ENCODE measurements around the gene P2RX7.
"Not testable (repeated sequence)": the region's sequence is repeated elsewhere in the genome, so short reads cannot be mapped to it uniquely, and the experiment has no call there.

P2RX7 gene

DNA sequence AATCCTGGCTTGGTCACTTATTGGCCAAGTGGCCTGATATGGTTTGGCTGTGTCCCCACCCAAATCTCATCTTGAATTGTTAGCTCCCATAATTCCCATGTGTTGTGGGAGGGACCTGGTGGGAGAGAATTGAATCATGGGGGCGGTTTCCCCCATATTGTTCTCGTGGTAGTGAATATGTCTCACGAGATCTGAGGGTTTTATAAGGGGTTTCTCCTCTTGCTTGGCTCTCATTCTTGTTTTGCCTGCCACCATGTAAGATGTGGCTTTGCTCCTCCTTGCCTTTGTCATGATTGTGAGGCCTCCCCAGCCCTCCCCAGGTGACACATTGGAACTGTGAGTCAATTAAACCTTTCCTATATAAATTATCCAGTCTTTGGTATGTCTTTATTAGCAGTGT, 58.5 kb downstream of the P2RX7 start:
- FAIRE-seq (no peak), DNase-seq (ENCODE audit: insufficient read length, low spot score) (no peak)
- TF ChIP-seq POU2F2 (IDR thresholded peaks at IDR 0.05; ENCODE audit: low read depth, low read length) (no peak), POLR2AphosphoS5 (IDR thresholded peaks at IDR 0.05; ENCODE audit: low read depth, low read length) (no peak), POLR2A (IDR thresholded peaks at IDR 0.05; ENCODE audit: low read depth, low read length) (no peak), SPI1 (IDR thresholded peaks at IDR 0.05; ENCODE audit: low read depth, low read length) (no peak), PAX5 (IDR thresholded peaks at IDR 0.05; ENCODE audit: insufficient read depth, low read length, severe bottlenecking) (no peak), TAF1 (IDR thresholded peaks at IDR 0.05; ENCODE audit: low read depth, low read length) (no peak)

DNA sequence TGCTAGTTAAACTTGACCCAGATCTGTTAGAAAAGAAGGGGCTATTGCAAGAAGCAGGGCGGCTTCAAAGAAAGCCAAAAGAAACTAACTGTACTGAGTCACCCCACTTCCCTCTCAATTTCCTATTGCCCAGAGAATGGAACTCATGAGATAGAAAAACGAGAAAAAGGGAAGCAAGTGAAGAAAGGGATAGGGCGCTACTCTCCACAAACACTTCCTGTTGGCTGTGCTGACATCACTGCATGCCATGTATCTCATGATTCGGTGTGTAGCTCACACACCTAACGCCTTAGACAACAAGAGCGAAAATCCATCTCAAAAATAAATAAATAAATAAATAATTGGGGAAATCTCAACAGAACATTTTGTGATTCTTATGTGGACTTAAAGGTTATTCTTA, 64.2 kb downstream of the P2RX7 start:
- TF ChIP-seq POLR2AphosphoS5 (IDR thresholded peaks at IDR 0.05; ENCODE audit: low read depth, low read length): no peak
- TF ChIP-seq PAX5 (IDR thresholded peaks at IDR 0.05; ENCODE audit: insufficient read depth, low read length, severe bottlenecking): no peak
- TF ChIP-seq POU2F2 (IDR thresholded peaks at IDR 0.05; ENCODE audit: low read depth, low read length): no peak
- no peak for TF ChIP-seq POLR2A (IDR thresholded peaks at IDR 0.05; ENCODE audit: low read depth, low read length)
- TF ChIP-seq SPI1 (IDR thresholded peaks at IDR 0.05; ENCODE audit: low read depth, low read length): no peak
- TF ChIP-seq TAF1 (IDR thresholded peaks at IDR 0.05; ENCODE audit: low read depth, low read length): no peak
- DNase-seq (ENCODE audit: insufficient read length, low spot score): no peak
- FAIRE-seq: no peak

GRCh38 chr12:121198949-121199348, 66.3 kb downstream of the P2RX7 start:
- DNase-seq (ENCODE audit: insufficient read length, low spot score) (no peak), FAIRE-seq (no peak)
- TF ChIP-seq POU2F2 (IDR thresholded peaks at IDR 0.05; ENCODE audit: low read depth, low read length): no peak
- no peak for TF ChIP-seq TAF1 (IDR thresholded peaks at IDR 0.05; ENCODE audit: low read depth, low read length)
- no peak for TF ChIP-seq POLR2AphosphoS5 (IDR thresholded peaks at IDR 0.05; ENCODE audit: low read depth, low read length)
- no peak for TF ChIP-seq POLR2A (IDR thresholded peaks at IDR 0.05; ENCODE audit: low read depth, low read length)
- no peak for TF ChIP-seq SPI1 (IDR thresholded peaks at IDR 0.05; ENCODE audit: low read depth, low read length)
- TF ChIP-seq PAX5 (IDR thresholded peaks at IDR 0.05; ENCODE audit: insufficient read depth, low read length, severe bottlenecking): no peak

- DNase-seq (ENCODE audit: insufficient read length, low spot score); FAIRE-seq: not testable (repeated sequence)
Observed at GRCh38 chr12:121201140-121201539, 68.5 kb downstream of the P2RX7 start.

DNA sequence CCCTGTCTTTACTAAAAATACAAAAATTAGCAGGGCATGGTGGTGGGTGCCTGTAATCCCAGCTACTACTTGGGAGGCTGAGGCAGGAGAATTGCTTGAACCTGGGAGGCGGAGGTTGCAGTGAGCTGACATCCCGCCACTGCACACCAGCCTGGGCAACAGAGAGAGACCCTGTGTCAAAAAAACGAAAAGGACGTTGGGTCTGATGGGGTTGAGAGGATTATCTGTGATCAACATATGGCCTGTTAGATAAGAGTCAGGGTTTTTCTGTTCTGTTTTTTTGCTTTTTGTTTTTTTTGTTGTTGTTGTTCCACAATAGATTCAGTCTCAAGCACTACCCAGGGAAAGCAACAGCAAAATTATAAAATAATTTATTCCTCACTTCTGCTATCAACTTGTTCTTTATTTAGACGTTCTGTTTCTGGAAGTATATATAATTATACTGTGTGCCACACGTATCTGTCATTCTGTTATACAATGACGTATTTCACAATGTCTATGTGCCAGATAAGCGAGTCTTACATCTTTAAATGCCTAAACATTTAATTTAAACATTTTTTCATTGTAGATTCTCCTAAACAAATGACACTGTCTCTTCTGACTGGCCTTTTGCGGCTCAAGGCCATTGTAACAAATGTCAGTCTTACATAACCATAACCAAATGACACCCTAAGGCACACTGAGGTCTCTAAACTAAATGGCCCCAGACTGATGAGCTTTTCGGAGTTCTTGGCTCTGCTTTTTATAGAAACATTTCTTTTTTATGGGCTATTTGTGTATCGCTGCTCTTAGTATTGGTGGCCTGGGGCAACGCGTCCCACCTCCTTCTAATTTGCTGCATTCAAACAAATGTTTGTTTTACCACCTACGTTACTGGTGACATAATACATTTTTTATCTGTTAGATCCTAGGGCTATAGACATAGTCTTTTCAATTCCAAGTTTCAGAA, 70.0 kb downstream of the P2RX7 start:
- TF ChIP-seq TAF1 (IDR thresholded peaks at IDR 0.05; ENCODE audit: low read depth, low read length): no peak
- TF ChIP-seq PAX5 (IDR thresholded peaks at IDR 0.05; ENCODE audit: insufficient read depth, low read length, severe bottlenecking): no peak
- TF ChIP-seq SPI1 (IDR thresholded peaks at IDR 0.05; ENCODE audit: low read depth, low read length): no peak
- TF ChIP-seq POLR2A (IDR thresholded peaks at IDR 0.05; ENCODE audit: low read depth, low read length): no peak
- TF ChIP-seq POU2F2 (IDR thresholded peaks at IDR 0.05; ENCODE audit: low read depth, low read length): no peak
- TF ChIP-seq POLR2AphosphoS5 (IDR thresholded peaks at IDR 0.05; ENCODE audit: low read depth, low read length): no peak
- FAIRE-seq: no peak
- no peak for DNase-seq (ENCODE audit: insufficient read length, low spot score)

GRCh38 chr12:121203482-121203881, 70.8 kb downstream of the P2RX7 start:
- DNase-seq (ENCODE audit: insufficient read length, low spot score): no peak
- no peak for FAIRE-seq
- TF ChIP-seq POLR2A (IDR thresholded peaks at IDR 0.05; ENCODE audit: low read depth, low read length) (no peak), SPI1 (IDR thresholded peaks at IDR 0.05; ENCODE audit: low read depth, low read length) (no peak), POLR2AphosphoS5 (IDR thresholded peaks at IDR 0.05; ENCODE audit: low read depth, low read length) (no peak), TAF1 (IDR thresholded peaks at IDR 0.05; ENCODE audit: low read depth, low read length) (no peak), POU2F2 (IDR thresholded peaks at IDR 0.05; ENCODE audit: low read depth, low read length) (no peak), PAX5 (IDR thresholded peaks at IDR 0.05; ENCODE audit: insufficient read depth, low read length, severe bottlenecking) (no peak)

DNA sequence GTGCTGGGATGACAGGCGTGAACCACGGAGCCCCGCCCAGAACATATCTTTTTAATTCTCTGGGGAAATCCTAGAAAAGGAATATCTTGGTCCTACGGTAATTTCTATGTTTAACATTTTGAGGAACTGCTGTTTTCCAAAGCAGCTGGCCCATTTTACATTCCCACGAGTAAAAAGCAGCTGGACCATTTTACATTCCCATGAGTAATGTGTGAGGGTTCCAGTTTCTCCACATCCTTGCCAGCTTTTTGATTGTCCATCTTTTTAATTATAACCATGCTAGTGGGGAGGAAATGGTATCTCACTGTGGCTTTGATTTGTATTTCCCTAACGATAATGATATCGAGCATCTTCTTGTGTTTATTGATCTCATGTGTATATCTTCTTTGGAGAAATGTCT, 72.8 kb downstream of the P2RX7 start:
- TF ChIP-seq TAF1 (IDR thresholded peaks at IDR 0.05; ENCODE audit: low read depth, low read length) (no peak), POLR2AphosphoS5 (IDR thresholded peaks at IDR 0.05; ENCODE audit: low read depth, low read length) (no peak), PAX5 (IDR thresholded peaks at IDR 0.05; ENCODE audit: insufficient read depth, low read length, severe bottlenecking) (no peak), POLR2A (IDR thresholded peaks at IDR 0.05; ENCODE audit: low read depth, low read length) (no peak), POU2F2 (IDR thresholded peaks at IDR 0.05; ENCODE audit: low read depth, low read length) (no peak), SPI1 (IDR thresholded peaks at IDR 0.05; ENCODE audit: low read depth, low read length) (no peak)
- FAIRE-seq (no peak), DNase-seq (ENCODE audit: insufficient read length, low spot score) (no peak)

GRCh38 chr12:121208571-121208970, 75.9 kb downstream of the P2RX7 start:
- not testable (repeated sequence) for FAIRE-seq; DNase-seq (ENCODE audit: insufficient read length, low spot score)

DNA sequence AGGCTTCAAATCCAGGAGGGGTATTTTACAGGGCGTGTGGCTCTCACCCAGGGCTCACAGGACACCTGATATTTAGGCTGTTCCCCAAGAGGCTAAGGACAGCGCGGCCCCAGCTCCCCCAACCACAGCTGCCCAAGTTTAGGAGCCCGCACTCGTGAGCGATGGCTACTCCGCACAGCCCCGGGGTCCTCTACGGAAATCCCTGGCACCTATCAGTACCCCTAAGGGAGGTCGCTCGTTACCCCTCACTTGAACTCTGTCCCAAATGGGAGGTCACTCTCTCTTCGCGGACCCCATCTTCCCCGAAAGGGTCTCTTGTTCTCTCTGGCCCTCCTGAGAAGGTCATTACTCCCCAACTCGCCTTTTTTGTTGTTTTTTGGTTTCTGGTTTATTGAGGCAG, 76.5 kb downstream of the P2RX7 start:
- no peak for FAIRE-seq
- no peak for DNase-seq (ENCODE audit: insufficient read length, low spot score)
- no peak for TF ChIP-seq PAX5 (IDR thresholded peaks at IDR 0.05; ENCODE audit: insufficient read depth, low read length, severe bottlenecking)
- no peak for TF ChIP-seq TAF1 (IDR thresholded peaks at IDR 0.05; ENCODE audit: low read depth, low read length)
- no peak for TF ChIP-seq SPI1 (IDR thresholded peaks at IDR 0.05; ENCODE audit: low read depth, low read length)
- TF ChIP-seq POLR2A (IDR thresholded peaks at IDR 0.05; ENCODE audit: low read depth, low read length): no peak
- no peak for TF ChIP-seq POLR2AphosphoS5 (IDR thresholded peaks at IDR 0.05; ENCODE audit: low read depth, low read length)
- TF ChIP-seq POU2F2 (IDR thresholded peaks at IDR 0.05; ENCODE audit: low read depth, low read length): no peak
